HG03442 (cell line): ENCODE data around the gene SRL.
"Not testable (repeated sequence)": the region's sequence is repeated elsewhere in the genome, so short reads cannot be mapped to it uniquely, and the experiment has no call there.

Experiments used
- ATAC-seq: cut with Tn5 transposase; IDR thresholded peaks from one replicate; pipeline ENCODE4 v1.9.1; 2021; ENCODE audit warnings: mild to moderate bottlenecking, moderate library complexity; ENCODE audit not compliant: unreplicated experiment

Gene SRL

DNA sequence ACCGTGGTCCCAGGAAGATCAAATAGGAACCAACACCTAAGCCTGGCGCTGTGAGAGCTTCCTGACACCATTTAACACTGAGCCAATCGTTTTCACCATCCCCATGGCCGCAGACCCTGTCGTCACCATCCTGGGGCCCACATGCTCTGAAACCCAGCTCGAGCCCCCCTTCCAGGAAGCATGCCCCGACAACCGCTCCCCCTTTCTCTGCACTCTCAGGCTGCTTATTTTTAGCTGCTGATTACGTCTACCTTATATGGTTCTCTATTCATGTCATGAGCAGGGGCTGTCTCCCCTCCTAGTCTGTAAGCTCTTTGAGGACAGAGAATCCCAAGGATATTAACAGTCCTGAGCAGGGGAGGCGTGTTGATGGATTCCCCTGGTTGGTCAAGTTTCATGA, 10.5 kb downstream of the SRL start:
- ATAC-seq = no peak

GRCh38 chr16:4227040-4227332, 14.9 kb downstream of the SRL start:
- ATAC-seq = no peak

- ATAC-seq = no peak
Measured at GRCh38 chr16:4226251-4227039, 15.4 kb downstream of the SRL start.

GRCh38 chr16:4225075-4225474, 16.8 kb downstream of the SRL start:
- no peak for ATAC-seq

DNA sequence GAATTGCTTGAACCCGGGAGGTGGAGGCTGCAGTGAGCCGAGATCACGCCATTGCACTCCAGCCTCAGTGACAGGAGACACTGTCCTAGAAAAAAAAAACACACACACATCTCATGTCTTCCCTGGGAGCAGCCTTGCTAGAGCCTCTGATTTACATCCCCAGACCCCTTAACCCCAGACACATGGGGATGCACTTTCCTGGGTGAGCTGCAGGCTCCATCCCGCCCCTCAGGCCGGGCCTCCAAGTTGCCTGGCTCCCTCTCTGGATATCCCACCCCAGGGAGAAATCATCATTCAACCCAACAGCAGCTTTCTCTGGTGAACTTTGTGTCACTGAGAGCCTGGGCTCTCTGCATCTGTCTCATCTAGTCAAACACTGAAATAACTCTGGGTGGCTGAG, 21.5 kb downstream of the SRL start:
- ATAC-seq = no peak

DNA sequence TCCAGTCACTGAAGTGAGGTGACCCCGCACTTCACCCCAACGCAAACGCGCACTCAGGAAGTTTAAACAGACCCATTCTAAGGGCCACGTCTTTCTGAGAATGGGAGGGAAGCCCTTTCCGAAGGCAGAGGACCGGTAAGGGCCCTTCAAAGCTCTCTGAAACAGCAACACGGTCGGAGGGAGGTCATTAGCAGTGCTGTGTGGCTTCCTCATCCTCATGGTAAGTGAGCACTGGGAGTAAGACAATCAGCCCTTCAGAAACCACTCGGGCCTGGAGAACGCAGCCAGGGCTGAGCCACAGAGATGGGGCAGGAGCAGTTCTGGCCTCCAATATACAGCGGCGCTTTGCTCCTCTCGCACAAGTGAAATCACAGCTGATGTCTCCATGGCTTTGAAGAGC, 23.7 kb downstream of the SRL start:
- ATAC-seq = no peak

DNA sequence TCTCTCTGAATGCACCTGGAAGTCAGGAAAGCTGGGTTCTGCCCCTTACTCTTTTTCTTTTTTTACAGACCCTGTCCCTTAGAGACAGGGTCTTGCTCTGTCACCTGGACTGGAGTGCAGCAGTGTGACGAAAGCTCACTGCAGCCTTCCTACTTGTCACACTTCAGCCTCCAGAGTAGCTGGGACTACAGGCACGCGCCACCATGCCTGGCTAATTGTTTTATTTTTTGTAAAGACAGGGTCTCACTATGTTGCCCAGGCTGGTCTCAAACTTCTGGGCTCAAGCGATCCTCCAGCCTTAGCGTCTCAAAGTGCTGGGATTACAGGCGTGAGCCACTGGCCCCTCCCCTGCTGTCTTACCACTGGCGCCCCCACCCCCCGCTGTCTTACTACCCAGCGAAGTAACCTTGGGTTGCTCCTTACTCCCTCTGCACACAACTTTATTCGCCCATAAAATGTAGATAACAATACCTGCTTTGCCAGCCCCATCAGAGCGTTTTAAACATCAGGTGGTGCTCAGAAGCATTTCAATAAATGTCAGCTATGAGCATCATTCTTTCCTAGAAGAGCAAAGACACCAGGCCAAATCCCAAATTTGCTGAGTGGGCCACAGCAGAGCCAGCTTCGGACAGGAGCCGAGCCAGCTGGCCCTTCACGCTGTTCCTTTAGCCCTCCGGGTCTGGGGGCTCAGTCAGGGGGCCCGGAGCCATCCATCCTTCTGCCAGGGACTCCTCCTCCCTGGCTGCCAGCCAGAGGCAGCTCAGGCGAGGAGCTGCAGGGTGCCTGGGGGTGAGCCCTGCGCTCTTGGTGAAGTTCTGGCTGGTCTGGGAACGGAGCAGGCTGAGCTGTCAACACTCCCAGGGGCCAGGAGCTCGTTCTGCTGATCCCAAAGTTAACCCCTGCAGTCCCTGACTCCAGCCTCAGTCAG, 24.4 kb downstream of the SRL start:
- no peak for ATAC-seq

GRCh38 chr16:4216596-4216995, 25.3 kb downstream of the SRL start:
- ATAC-seq = no peak

GRCh38 chr16:4215106-4215505, 26.8 kb downstream of the SRL start:
- no peak for ATAC-seq

DNA sequence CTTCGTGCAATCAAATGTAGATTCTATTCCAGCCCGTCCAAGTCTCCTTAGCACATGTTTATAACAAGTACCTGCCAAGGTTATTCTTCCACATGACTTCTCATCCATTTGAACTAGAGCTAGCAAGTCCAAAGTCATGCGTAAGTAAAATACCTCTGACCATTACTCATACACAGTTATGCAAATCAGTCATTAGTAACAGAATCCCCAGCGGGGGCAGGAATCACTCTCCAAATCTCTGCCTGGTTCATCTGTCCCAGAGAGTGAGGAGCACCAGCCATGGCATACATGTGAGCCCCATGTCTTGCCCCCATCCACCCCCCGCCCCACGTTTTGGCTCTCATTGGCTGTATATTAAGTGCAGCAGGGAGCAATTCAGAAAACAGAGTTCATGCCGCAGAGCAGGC, 27.7 kb downstream of the SRL start:
- no peak for ATAC-seq

- ATAC-seq = no peak
Measured at GRCh38 chr16:4213737-4214136, 28.1 kb downstream of the SRL start.

- no peak for ATAC-seq
Measured at GRCh38 chr16:4212934-4213296, 29.0 kb downstream of the SRL start.

GRCh38 chr16:4212211-4212933, 29.5 kb downstream of the SRL start:
- no peak for ATAC-seq

DNA sequence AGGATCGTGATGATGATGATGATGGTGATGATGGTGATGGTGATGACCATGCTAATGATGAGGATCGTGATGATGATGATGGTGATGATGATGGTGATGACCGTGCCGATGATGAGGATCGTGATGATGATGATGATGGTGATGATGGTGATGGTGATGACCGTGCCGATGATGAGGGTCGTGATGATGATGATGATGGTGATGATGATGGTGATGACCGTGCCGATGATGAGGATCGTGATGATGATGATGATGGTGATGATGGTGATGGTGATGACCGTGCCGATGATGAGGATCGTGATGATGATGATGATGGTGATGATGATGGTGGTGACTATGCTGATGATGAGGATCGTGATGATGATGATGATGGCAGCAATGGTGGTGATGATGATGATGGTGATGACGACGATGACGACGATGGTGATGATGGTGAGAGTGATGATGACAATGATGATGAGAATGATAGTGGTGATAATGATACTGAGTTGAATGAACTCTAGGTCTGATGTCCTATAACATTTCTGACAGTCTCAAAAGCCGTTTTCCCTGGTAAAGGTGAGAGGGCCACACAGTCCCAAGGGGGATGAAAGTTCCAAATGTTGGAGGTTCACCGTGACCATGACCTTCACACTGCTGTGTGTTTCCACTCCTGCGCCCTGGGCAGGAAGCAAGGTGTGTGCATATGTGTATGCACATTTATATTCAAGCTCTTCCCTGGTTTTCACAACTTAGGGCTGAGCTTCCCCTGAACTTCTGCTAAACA, 30.3 kb downstream of the SRL start:
- not testable (repeated sequence) for ATAC-seq

DNA sequence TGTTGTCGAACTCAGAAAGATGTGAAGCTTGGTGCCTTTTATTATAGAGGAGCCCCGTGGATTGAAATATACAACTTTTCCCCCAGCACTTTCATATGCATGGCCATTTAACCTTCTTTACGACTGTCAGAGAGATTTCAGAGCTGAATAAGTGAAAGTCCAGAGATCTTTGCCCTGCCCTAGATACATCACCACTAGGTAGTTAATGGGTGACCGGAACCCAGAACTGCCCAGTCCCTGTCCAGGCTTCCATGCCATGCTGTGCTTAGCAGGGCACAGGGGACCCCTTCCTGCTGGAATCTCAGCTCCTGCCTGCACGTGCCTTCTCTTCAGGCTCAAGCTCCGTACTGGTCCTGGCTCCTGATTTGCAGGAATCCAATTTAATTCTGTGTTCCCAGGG, 32.2 kb downstream of the SRL start:
- ATAC-seq = no peak

DNA sequence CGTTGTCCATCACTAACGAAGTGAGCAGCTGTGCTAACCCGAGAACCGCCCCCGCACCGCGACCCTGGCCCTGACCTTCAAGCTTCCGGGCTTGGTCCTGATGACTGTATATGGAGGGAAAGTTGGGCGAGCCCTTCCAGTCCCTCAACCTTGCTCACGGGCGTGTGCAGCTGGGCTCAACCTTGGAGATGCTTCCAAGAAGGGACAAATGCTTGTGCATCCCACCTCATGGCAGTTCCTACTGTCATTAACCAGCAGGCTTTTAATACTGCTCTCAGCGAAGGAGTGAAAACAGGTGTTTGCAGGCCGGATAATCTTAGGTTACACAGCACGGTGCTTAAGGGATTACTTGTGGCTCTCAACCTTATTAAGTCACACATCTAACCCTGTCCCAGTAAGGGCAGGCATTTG, 33.5 kb downstream of the SRL start:
- no peak for ATAC-seq

- ATAC-seq = no peak
Measured at GRCh38 chr16:4207683-4208340, 34.1 kb downstream of the SRL start.

- ATAC-seq = no peak
Measured at GRCh38 chr16:4207229-4207628, 34.7 kb downstream of the SRL start.

DNA sequence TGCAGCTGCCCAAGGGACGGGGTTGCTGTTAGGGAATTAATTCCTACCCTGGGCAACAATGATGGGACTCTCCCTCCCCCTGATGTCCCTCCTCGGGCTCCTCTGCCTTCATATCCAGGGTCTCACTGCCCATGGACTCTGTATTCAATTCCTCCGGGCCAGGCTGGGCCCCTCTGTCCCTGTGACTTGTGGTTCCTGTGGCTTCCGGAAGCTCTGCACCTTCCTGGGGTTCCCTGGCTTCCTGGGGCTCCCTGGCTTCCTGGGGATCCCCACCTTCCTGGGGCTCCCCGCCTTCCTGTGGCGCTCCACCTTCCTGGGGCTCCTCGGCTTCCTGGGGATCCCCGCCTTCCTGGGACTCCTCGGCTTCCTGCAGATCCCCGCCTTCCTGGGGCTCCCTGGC, 35.2 kb downstream of the SRL start:
- ATAC-seq = no peak

GRCh38 chr16:4205971-4206370, 35.9 kb downstream of the SRL start:
- ATAC-seq = no peak
